Right hindlimb (tissue), 1 donor: ENCODE measurements around the gene SEC16A.

Experiments
- DNase-seq: peaks from one replicate; pipeline ENCODE4 v3.0.0-alpha.2; 2018

The SEC16A gene

DNA sequence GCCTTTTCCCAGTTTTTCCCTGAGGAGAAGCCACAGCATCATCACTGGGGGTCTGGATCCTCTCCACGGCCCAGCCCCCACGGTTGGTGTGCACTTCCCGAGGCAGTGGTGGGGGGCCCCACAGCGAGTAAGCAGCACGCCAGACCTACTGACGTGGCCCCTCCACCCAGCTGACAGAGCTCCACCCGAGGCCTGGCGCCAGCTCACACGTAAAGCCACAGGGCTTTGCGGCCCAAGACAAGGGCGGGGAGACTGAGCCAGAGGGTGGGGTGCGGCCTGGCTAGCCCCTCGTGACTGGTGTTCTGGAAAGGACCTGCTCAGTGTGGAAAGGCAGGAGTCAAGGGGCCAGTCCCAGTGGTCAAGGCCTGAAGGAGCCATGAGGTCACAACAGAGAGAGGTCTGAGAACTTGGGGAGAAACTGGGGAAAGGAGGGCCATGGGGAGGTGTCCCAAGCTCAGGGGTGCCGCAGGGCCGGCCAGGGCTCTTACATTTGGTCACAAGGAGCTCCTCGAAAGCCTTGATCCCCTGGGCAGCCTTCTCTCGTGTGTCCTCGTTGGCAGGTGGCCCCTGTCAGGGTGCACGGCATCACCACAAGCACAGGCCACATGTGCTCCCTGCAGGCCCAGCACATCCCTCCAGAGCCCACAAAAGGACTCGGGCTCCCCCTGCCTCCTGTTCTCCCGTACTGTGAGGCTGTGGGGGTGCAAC, 88.4 kb downstream of the SEC16A start:
- no peak for DNase-seq

GRCh38 chr9:136393531-136393930, 89.3 kb downstream of the SEC16A start:
- DNase-seq: no peak

DNA sequence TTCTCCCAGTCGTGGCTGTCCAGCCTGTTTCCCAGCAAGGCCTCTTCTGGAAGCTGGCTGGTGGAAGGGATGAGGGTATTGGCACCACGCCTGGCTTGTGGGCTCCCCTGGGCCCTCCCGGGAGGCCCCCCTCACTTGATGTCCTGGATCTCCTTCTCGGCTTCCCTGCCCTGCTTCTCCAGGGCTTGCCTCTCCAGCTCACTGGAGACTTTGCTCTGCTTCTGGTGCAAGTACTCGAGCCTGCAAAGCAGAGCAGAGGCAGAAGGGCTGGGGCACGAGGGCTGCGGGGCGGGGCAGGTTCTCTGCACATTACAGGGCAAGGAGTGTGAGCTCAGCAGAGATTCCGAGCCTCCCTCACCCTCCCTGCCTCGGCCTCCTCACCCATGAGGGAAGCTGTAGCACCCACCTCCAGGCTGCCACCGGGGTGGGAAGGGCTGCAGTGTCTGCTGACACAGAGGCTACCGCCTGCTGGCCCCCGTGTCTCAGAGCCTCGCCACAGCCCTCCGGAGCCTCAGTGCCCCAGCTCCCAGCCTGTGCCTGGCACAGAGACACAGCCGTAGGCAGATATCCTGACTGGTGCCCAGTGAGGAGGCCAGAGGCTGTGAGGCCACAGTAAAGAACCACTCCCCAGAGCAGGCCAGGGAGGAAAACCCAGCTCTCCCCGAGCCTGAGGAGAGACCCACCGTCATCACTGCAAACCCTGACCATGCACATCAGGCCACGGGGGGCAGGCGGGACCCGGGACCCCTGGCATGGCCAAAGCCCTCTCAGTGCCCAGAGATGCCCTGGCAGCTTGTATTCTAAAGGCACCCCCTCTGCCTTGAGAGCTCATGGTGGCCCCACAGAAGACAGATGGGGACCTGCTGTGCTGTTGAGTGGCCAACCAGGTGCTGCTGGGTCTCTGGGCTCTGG, 90.0 kb downstream of the SEC16A start:
- no peak for DNase-seq

DNA sequence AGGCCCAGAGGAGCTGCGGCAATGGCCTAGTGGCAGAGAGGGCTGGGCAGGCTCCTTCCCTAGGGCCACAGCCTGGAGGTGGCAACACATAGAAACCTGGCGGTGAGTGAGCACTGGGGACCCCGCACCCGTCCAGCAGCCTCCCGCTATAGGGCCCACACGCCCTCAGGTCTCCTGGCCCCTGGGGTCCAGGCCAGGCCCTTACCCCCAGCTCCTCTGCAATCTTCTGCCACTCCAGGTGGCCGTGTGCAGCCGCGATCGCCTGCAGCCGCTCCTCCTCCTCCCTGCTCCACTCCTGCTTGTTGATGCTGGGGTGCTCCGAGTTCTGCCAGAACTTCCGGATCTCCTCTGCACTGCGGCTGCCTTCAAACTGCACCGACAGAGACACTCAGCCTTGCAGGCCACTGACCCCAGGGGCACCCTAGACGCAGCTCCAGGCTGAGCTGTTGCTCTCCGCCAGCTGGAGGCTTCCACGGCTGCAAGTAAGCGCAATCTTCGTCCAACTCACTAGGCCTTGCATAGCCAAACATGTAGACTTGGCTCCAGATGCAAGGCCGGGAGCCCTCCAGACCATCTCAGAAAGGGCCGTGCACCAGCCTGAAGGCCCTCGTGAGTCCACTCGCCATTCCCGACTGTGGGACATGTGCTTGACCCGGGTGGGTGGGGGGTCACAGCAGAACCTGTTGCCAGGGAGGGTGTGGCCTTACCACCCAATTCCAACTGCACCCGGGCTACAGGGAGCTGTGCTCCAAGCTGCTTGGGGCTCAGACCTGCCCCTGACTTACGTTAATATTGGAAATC, 90.9 kb downstream of the SEC16A start:
- DNase-seq: no peak
